Activated CD8-positive, alpha-beta memory T cell treated with anti-CD3 and anti-CD28 coated beads for 24 hours (primary cell): ENCODE data around the gene SLC52A1.

ENCODE experiments used
- DNase-seq: peaks from one replicate; pipeline ENCODE4 v3.0.0-alpha.2; 2020

SLC52A1 gene

GRCh38 chr17:4986951-4987766 is 48.1 kb downstream of the SLC52A1 start, which contains the start of gene CAMTA2:
TSS of gene CAMTA2 (minus strand) at chr17:4987675. CDS start at chr17:4986222, 1,453 bp downstream.
- DNase-seq, result peak; percentile 96

- DNase-seq, result no peak
Observed at GRCh38 chr17:4986403-4986802, 48.8 kb downstream of the SLC52A1 start.
